Activated CD4-positive, alpha-beta T cell treated with anti-CD3 and anti-CD28 coated beads, Interleukin-2, amount 10 ng/mL, durations not matched to agents 24 days and 14 days (primary cell): Measurements from ENCODE around the gene REV3L. TPM values are rescaled to one million over a fixed set of nuclear protein-coding genes. Genes with fewer than 3 reads are reported as not detected.
A peak's percentile ranks its signal among the peaks of the same experiment; 100 is the strongest.

Experiments used
- DNase-seq: peaks from one replicate; pipeline ENCODE4 v3.0.0; 2022
- H3K27ac Mint-ChIP-seq: one replicate; pipeline ENCODE4 v1.8.0; 2022; ENCODE audit warnings: mild to moderate bottlenecking, mixed read lengths
- H3K27me3 Mint-ChIP-seq: one replicate; pipeline ENCODE4 v1.8.0; 2022; ENCODE audit warnings: mixed read lengths
- H3K36me3 Mint-ChIP-seq: one replicate; pipeline ENCODE4 v1.8.0; 2022; ENCODE audit warnings: low read depth, mild to moderate bottlenecking, mixed read lengths
- H3K4me1 Mint-ChIP-seq: one replicate; pipeline ENCODE4 v1.8.0; 2021; ENCODE audit warnings: mixed read lengths
- H3K4me3 Mint-ChIP-seq: one replicate; pipeline ENCODE4 v1.8.0; 2022; ENCODE audit warnings: mild to moderate bottlenecking, moderate library complexity, mixed read lengths
- H3K9me3 Mint-ChIP-seq: one replicate; pipeline ENCODE4 v1.8.0; 2021; ENCODE audit warnings: mixed read lengths
- intact Hi-C: fragments of 100-400 bp; cut with micrococcal nuclease; formaldehyde crosslinking; loops from one replicate; pipeline ENCODE4 v1.15.1; 2023
- total RNA-seq: library from RNA; stranded (reverse); gene quantifications from 2 replicates; pipeline ENCODE4 v1.2.3, GENCODE V29; 2022

The REV3L gene, protein sequence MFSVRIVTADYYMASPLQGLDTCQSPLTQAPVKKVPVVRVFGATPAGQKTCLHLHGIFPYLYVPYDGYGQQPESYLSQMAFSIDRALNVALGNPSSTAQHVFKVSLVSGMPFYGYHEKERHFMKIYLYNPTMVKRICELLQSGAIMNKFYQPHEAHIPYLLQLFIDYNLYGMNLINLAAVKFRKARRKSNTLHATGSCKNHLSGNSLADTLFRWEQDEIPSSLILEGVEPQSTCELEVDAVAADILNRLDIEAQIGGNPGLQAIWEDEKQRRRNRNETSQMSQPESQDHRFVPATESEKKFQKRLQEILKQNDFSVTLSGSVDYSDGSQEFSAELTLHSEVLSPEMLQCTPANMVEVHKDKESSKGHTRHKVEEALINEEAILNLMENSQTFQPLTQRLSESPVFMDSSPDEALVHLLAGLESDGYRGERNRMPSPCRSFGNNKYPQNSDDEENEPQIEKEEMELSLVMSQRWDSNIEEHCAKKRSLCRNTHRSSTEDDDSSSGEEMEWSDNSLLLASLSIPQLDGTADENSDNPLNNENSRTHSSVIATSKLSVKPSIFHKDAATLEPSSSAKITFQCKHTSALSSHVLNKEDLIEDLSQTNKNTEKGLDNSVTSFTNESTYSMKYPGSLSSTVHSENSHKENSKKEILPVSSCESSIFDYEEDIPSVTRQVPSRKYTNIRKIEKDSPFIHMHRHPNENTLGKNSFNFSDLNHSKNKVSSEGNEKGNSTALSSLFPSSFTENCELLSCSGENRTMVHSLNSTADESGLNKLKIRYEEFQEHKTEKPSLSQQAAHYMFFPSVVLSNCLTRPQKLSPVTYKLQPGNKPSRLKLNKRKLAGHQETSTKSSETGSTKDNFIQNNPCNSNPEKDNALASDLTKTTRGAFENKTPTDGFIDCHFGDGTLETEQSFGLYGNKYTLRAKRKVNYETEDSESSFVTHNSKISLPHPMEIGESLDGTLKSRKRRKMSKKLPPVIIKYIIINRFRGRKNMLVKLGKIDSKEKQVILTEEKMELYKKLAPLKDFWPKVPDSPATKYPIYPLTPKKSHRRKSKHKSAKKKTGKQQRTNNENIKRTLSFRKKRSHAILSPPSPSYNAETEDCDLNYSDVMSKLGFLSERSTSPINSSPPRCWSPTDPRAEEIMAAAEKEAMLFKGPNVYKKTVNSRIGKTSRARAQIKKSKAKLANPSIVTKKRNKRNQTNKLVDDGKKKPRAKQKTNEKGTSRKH (N-terminal part only)
- 14.0 and 20.8 TPM in 2 replicates for total RNA-seq

GRCh38 chr6:111482959-111483735 lies at the start of gene REV3L:
Gene REV3L (minus strand): TSS chr6:111483218. CDS start chr6:111482888, 330 bp downstream.
- intact Hi-C loops: loop anchor here (1.0 to 10.0 kb wide), 12 partner anchors 144 to 666 kb away; partner anchors contain the start of genes FAM229B, FYN, SLC16A10 and TUBE1
- Mint-ChIP-seq H3K4me1 (peaks cover 47% of the 10 kb centered on the region), H3K9me3 (no peaks in the 10 kb centered on the region)

DNA sequence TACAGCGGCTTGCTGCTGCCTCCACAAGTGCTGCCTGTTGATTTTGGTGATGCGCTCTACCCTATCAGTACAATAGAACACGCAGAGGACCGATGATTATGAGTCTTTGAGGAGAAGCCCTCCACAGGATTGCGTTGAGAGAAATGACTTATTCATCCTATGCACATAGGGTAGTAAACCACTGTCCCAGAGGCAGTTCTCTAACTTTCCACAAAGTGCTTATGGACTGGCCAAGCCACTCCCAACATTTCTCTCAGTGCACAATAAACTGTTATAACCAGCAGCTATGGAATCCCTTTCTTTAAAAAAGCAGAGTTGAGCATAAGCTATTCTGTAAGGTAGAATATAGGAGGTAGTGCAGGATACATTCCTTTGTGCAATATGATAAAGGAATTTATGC lies 48.2 kb upstream of the REV3L start:
- Mint-ChIP-seq H3K4me1 (peaks cover 20% of the 10 kb centered on the region), H3K36me3 (peaks cover 7% of the 10 kb centered on the region), H3K27me3 (no peaks in the 10 kb centered on the region), H3K9me3 (peaks cover 10% of the 10 kb centered on the region), H3K27ac (no peak overlapping the region), H3K4me3 (no peak overlapping the region)
- DNase-seq: no peak
- intact Hi-C loops: no loop called here

More at GRCh38 chr6:111482959-111483735, at the start of gene REV3L:
- peak within 1 kb of the TSS; percentile 98 for H3K27ac Mint-ChIP-seq
- H3K36me3 Mint-ChIP-seq: peaks cover 21% of the 10 kb centered on the region
- peak; percentile 94 for DNase-seq
- peak within 1 kb of the TSS; percentile 90 for H3K4me3 Mint-ChIP-seq
- no peaks in the 10 kb centered on the region for H3K27me3 Mint-ChIP-seq

- no peak overlapping the region for H3K27ac Mint-ChIP-seq
- no peaks in the 10 kb centered on the region for H3K27me3 Mint-ChIP-seq
- DNase-seq: no peak
- intact Hi-C loops: no loop called here
- H3K9me3 Mint-ChIP-seq: peaks cover 10% of the 10 kb centered on the region
- H3K4me1 Mint-ChIP-seq: peaks cover 20% of the 10 kb centered on the region
- H3K36me3 Mint-ChIP-seq: peaks cover 7% of the 10 kb centered on the region
- no peak overlapping the region for H3K4me3 Mint-ChIP-seq
Measured at GRCh38 chr6:111530667-111531066, 47.6 kb upstream of the REV3L start.

DNA sequence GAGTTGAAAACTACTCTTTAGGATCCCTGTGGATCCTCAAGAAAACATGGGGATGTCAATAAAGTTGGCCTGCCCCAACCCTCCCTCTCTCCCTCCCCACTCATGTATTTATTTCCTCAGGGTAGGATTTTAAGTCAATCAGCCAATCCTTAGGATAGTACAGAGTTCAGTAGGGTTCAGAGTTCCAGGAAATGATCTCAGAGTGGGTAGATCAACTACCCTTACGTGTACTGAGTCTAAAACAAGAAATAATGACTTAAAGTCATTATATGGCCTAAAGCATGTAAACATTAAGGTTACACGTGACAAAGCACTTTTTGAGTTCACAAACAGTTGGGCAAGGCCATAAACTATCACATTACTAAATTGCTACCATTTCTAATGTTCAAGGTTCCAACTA lies 47.2 kb upstream of the REV3L start:
- intact Hi-C loops: no loop called here
- H3K9me3 Mint-ChIP-seq: peaks cover 10% of the 10 kb centered on the region
- no peak for DNase-seq
- H3K4me3 Mint-ChIP-seq: no peak overlapping the region
- peaks cover 7% of the 10 kb centered on the region for H3K36me3 Mint-ChIP-seq
- peaks cover 20% of the 10 kb centered on the region for H3K4me1 Mint-ChIP-seq
- H3K27me3 Mint-ChIP-seq: no peaks in the 10 kb centered on the region
- no peak overlapping the region for H3K27ac Mint-ChIP-seq

DNA sequence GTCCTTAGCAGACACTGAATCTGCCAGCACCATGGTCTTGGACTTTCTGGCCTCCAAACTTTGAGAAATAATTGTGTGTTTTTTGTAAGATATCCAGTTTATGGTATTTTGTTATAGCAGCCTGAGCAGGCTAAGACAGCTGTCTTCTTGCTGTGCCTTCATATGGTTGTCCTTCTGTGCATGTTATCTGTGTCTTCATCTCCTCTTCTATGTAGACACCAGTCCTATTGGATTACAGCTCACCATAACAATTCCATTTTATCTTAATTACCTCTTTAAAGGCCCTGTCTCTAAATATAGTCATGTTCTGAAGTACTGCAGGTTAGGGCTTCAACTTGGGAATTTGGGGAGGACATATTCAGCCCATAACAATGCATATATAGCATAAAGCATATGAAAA lies 44.3 kb upstream of the REV3L start:
- peaks cover 10% of the 10 kb centered on the region for H3K9me3 Mint-ChIP-seq

DNA sequence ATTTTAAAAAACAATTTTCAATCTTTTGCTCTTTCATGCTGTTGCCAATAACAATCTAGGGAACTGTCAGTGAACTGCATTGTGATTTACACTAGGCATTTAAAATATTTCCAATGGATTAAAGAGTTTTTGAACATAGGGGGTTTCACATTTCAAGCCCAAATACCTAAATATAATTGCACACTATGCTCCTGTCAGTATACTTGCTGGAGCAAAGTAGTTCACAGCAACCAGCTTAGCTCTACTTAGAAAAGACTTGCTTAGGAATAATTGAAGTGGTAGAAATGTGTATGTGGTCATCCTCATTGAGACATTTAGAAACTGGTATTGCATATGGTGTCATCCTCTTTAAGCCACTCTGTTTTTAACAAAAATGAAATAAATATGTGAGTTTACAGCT lies 41.7 kb upstream of the REV3L start:
- intact Hi-C loops: no loop called here
- H3K4me1 Mint-ChIP-seq: peaks cover 26% of the 10 kb centered on the region
- no peaks in the 10 kb centered on the region for H3K27me3 Mint-ChIP-seq
- H3K27ac Mint-ChIP-seq: no peak overlapping the region
- peaks cover 4% of the 10 kb centered on the region for H3K36me3 Mint-ChIP-seq
- peaks cover 7% of the 10 kb centered on the region for H3K9me3 Mint-ChIP-seq
- no peak for DNase-seq
- no peak overlapping the region for H3K4me3 Mint-ChIP-seq

More for the DNA sequence above, 44.3 kb upstream of the REV3L start:
- intact Hi-C loops: no loop called here
- Mint-ChIP-seq H3K36me3 (peaks cover 7% of the 10 kb centered on the region), H3K4me1 (peaks cover 30% of the 10 kb centered on the region), H3K27ac (no peak overlapping the region), H3K27me3 (no peaks in the 10 kb centered on the region), H3K4me3 (no peak overlapping the region)
- DNase-seq: no peak

DNA sequence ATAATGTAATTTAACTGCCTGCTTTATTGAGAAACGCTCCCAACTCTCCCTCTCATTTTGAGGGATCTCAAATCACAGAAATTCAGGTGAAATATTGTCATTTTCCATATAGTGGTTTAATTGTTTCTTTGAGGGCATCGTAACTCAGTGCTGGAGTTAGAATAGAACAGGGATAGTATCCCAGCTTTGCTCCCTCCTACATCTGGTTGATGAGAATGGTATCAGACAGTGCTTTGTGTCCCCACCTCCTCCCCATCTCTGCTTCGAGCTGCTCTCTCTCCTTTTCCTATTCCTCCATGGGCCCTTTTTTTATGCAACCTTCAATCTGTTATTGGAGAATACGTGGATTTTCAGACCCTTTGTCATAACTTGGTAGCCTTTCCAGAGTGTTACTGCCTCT lies 41.2 kb upstream of the REV3L start:
- Mint-ChIP-seq H3K36me3 (peaks cover 4% of the 10 kb centered on the region), H3K4me3 (no peak overlapping the region), H3K27ac (no peak overlapping the region), H3K9me3 (peaks cover 5% of the 10 kb centered on the region), H3K27me3 (no peaks in the 10 kb centered on the region), H3K4me1 (peaks cover 26% of the 10 kb centered on the region)
- DNase-seq: no peak
- intact Hi-C loops: no loop called here

DNA sequence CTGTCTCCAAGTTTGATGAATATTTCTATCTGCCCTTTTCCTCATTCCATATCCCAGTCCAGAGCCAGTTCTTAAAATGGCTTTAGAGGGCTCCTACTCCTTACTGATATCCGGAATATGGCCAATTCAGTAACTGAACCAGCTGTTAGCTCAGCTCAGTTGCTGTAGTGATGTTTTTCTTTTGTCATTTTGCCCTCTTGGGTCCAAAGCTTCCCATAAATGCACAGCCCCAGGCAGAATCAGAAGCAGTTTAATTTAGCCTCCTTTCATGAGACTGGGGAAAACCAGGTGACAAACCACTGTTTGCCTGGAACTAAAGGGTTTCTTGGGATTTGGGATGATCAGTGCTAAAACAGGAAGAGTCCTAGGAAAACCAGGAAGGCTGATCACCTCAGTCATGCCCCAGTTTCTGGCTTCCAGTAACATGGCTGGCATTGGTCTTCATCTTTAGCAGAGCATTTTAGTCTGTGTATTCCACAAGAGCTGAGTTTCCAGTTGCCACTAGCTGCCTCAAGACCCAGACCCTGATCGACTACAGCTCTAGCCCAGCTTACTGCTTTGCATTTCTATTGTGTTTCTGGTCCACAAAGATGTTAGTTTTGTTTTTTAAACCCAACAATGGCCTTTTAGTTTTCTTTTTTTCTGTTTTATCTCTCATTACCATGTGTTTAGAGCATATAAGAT lies 40.6 kb upstream of the REV3L start:
- Mint-ChIP-seq H3K9me3 (peaks cover under 1% of the 10 kb centered on the region), H3K27ac (no peak overlapping the region), H3K4me1 (peaks cover 26% of the 10 kb centered on the region), H3K36me3 (peaks cover under 1% of the 10 kb centered on the region), H3K4me3 (no peak overlapping the region), H3K27me3 (no peaks in the 10 kb centered on the region)
- no peak for DNase-seq
- intact Hi-C loops: no loop called here

DNA sequence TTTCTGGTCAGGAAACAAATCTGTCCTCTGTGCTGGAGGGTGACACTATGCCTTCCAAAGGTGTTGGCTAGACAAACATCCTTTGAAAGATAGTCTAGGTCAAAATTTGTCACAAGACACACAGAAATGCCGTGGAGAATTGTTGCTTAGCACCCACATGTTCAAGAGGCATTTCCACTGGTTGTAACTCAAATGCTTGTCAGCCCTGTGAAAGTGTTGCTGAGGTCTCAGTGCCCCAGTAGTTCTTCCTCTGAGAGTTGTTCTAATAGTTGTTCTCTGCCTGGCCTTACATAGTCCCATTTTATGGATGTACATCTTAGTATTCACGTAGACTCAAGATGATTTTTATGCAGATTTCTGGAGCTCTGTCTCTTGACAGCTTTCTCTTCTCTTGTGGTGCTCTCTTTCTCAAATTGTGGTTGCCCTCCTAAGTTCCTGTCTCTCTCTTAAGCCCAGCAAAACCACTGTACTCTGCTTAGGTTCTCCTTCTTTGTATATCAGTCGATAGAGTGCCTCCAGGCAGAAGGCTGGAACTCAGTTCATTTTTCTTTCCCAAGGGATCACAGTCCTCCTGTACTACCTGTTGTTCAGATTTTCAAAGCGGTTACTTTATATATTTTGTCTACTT lies 39.5 kb upstream of the REV3L start:
- peak overlapping the region; percentile 42 for H3K4me3 Mint-ChIP-seq
- peak overlapping the region; percentile 1 for H3K27ac Mint-ChIP-seq
- peak; percentile 75 for DNase-seq
- no peaks in the 10 kb centered on the region for H3K9me3 Mint-ChIP-seq
- intact Hi-C loops: loop anchor here (1.0 kb wide), 1 partner anchor 11 kb away; no protein-coding TSS in a partner anchor
- no peaks in the 10 kb centered on the region for H3K36me3 Mint-ChIP-seq
- H3K4me1 Mint-ChIP-seq: peaks cover 34% of the 10 kb centered on the region
- H3K27me3 Mint-ChIP-seq: no peaks in the 10 kb centered on the region

DNA sequence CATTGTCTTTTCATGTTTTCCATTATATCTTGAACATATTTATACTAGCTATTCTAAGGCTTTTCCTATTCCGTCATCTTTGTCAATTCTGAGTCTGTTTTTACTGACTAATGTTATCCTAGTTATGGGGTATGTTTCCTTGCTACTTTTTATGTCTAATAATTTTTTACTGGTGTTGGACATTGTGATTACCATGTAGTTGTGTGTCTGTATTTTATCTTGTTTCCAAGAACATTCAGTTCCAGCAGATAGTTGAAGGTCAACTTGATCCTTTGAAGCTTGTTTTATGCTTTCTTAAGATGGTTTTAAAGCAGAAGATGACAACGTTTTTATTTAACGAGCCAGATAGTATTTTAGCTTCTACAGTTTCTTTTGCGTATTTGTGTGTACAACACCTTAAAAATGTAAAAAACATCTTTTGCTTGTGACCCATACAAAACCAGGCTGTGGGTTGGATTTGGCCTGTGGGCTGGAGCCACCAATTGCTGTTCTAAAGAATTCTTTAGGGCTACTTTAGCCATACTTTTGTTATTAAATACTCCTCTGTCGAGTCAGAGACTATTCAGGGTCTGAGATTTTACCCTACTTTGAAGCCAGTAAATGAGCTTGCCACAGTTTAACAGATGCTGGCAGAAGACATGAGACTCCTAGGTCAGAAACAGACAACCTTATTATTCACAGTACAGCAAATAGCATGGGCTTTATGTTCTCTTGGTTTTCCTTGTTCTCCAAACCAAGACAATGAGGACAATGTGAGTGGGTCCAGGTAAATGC lies 38.7 kb upstream of the REV3L start:
- H3K4me1 Mint-ChIP-seq: peaks cover 34% of the 10 kb centered on the region
- no peak overlapping the region for H3K4me3 Mint-ChIP-seq
- no peaks in the 10 kb centered on the region for H3K36me3 Mint-ChIP-seq
- no peaks in the 10 kb centered on the region for H3K9me3 Mint-ChIP-seq
- no peak for DNase-seq
- H3K27me3 Mint-ChIP-seq: no peaks in the 10 kb centered on the region
- intact Hi-C loops: loop anchor here (1.0 kb wide), 1 partner anchor 12 kb away; no protein-coding TSS in a partner anchor
- H3K27ac Mint-ChIP-seq: no peak overlapping the region

GRCh38 chr6:111520524-111520923 lies 37.5 kb upstream of the REV3L start:
- Mint-ChIP-seq H3K9me3 (no peaks in the 10 kb centered on the region), H3K27me3 (no peaks in the 10 kb centered on the region), H3K36me3 (no peaks in the 10 kb centered on the region), H3K27ac (no peak overlapping the region), H3K4me3 (no peak overlapping the region), H3K4me1 (peaks cover 34% of the 10 kb centered on the region)
- intact Hi-C loops: no loop called here
- DNase-seq: no peak
